Frontal cortex (tissue), 4 donors: ENCODE results near the gene GOLGB1. TPM values are rescaled to one million over a fixed set of nuclear protein-coding genes. Genes with fewer than 3 reads are reported as not detected.

Experiments
- DNase-seq, 2 donors: peaks; one replicate each; pipeline ENCODE4 v3.0.0; 2012; ENCODE audit warnings: low spot score in 2 of 2
- FAIRE-seq: peaks from 2 replicates; lab custom pipeline; 2012; peaks lifted over from hg19 to GRCh38; lab: Jason Lieb, UNC
- small RNA-seq: library from RNA; depleted of rRNA; stranded (forward); fragments of <200 nt; gene quantifications from one replicate; pipeline ENCODE3, GENCODE V24; 2014
- total RNA-seq: library from RNA; depleted of rRNA; stranded (reverse); fragments of >200 nt; gene quantifications from one replicate; pipeline ENCODE4 v1.2.3, GENCODE V29; 2014
- donor health status: control.
- donor health status: control.
- donor health status: control.

The GOLGB1 gene
- total RNA-seq, 1 donor from 2014 or later, result 42.4 TPM

GRCh38 chr3:121645054-121645453 lies 104.5 kb downstream of the GOLGB1 start:
- no peak for FAIRE-seq

GRCh38 chr3:121642601-121643314 lies 106.8 kb downstream of the GOLGB1 start:
- no peak for DNase-seq
- FAIRE-seq, result no peak

More at GRCh38 chr3:121645054-121645453, 104.5 kb downstream of the GOLGB1 start:
- no peak for DNase-seq

DNA sequence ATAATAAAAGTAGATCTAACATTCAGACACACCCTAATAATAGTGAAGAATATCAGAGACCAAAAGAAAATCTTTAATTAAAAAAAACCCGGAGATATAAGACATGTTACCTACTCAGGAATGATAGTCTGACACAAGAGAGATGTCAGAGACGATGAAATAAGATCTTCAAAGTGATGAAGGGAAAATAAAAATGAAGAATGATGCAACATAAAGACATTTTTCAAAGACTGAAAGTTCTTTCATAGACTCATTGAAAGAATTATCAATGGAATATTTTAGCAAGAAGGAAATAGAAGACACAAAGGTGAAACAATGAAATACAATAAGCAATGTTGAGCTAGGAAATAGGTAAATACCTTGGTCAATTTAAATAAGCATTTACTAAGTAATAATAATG lies 108.4 kb downstream of the GOLGB1 start:
- FAIRE-seq (no peak), DNase-seq (no peak)

DNA sequence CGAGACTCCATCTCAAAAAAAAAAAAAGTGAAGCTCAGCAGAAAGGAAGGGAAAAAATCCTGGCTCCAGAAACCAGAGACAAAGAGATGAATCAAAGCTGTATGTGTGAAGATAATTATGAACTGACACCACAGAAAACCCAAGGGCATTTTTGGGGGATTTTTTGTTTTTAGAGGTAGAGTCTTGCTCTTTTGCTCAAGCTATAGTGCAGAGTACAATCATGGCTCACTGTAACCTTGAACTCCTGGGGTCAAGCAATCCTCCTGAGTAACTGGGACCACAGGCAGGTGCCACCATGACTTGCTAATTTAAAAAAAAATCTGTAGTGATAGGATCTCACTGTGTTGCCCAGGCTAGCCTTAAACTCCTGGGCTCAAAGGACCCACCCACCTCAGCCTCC lies 111.6 kb downstream of the GOLGB1 start:
- FAIRE-seq (no peak), DNase-seq (no peak)

DNA sequence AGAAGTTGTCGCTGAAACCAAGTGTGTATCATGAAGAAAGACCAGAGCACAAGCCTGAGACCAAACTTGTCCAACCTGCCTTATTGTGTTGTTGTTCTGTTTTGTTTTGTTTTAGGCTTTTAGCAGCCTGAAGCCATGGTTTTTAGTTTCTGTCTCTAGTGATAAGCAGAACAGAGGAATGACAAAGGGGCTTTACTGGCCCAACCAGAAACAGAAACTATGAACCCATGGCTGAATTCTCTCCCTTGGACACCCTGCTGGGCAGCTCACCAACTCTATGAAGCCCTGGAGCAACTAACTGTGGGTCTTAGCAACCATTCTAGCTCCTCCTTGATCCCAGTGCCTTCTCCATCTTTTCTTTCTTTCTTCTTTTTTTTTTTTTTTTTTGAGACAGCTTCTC lies 119.2 kb downstream of the GOLGB1 start:
- DNase-seq (no peak), FAIRE-seq (no peak)

- FAIRE-seq (no peak), DNase-seq (no peak)
Observed at GRCh38 chr3:121629601-121630000, 119.9 kb downstream of the GOLGB1 start.

- no peak for DNase-seq
- no peak for FAIRE-seq
Observed at GRCh38 chr3:121627622-121628021, 121.9 kb downstream of the GOLGB1 start.

DNA sequence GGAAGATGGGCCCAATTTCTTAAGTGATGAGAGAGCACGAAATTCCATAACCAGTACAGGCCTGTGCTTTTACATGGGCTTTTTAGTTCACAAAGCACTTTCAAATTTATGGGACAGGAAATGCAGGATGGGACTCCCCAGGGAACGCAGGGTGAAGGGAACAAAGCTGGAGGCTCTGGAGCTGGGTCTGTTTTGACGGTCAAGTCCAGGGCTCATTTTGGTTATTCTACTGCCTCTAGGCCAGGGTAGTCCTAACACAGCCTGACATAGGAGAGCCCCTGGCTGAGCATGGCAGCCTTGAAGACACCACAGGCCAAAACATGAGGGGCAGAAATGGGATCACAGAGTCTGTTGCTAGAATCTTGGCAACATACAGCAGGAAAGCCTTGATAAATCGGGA lies 122.3 kb downstream of the GOLGB1 start:
- DNase-seq (no peak), FAIRE-seq (no peak)

GRCh38 chr3:121626495-121626894 lies 123.0 kb downstream of the GOLGB1 start:
- no peak for FAIRE-seq
- no peak for DNase-seq

DNA sequence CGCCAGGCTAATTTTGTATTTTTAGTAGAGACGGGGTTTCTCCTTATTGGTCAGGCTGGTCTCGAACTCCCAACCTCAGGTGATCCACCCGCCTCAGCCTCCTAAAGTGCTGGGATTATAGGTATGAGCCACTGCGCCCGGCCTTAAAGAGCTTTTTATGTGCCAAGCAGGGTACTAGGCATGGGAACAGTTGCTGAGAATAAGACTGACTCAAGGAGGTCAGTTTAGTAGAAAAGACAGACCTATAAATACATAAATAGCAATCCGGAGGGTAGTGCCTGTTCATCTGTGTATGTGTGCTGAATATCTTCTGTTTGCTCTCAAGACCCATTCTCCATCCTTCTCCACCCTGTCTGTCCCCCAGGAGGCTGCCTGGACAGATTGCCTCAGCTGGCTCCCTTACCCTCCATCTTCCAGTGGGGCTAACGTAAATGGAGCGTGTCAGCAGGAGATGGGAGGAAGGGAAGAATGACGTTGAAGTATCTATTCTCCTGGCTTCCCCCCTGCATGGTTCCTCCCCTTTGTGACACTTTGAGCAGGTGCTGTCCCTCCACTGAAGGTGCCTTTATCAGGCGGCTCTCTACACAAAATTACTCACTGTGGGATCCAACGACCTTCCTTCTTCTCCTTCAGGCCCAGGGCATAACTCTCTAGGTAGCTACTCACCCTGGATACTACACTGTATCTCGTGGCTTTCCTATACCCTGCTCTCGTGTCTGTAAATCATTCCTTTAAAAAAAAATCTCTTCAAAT lies 125.2 kb downstream of the GOLGB1 start:
- DNase-seq, result no peak
- no peak for FAIRE-seq

GRCh38 chr3:121621491-121621890 lies 128.1 kb downstream of the GOLGB1 start:
- DNase-seq (no peak), FAIRE-seq (no peak)

DNA sequence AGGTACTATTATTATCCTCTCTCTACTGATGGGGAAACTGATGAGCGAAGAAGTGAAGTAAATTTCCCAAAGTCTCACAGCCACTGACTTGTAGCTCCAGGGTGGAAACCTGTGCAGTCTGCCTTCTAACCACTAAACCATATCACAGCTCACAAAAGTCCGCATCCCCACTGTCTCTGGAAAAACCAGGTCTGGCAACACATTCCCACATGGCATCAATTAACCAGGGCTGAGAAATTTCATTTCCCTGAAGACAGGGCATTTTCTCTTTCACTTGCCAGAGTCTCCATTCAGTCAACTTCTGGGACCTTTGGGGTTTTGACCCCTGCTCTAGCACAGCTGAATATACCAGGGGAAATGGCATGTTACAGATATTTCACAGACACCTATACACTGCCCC lies 129.8 kb downstream of the GOLGB1 start:
- DNase-seq, result no peak
- no peak for FAIRE-seq

Small RNAs within 50 kb of the gene (small RNA-seq; reads per million reads assigned to genes)
- gene RNU4-62P, result not detected

Other genes with a start within 250 kb of the GOLGB1 start
- 1.2 TPM for gene POLQ, start 203.8 kb downstream of the GOLGB1 start, total RNA-seq
- not detected for gene ARGFX, start 181.8 kb downstream of the GOLGB1 start, total RNA-seq
- not detected for gene FBXO40, start 156.4 kb downstream of the GOLGB1 start, total RNA-seq
- gene HCLS1, start 88.8 kb downstream of the GOLGB1 start, total RNA-seq, result 0.82 TPM
- 27.7 TPM for gene IQCB1, start 85.3 kb upstream of the GOLGB1 start, total RNA-seq
- gene EAF2, start 85.5 kb upstream of the GOLGB1 start, total RNA-seq, result 5.3 TPM
- 7.7 TPM for gene SLC15A2, start 144.7 kb upstream of the GOLGB1 start, total RNA-seq